HEK293 (cell line): ENCODE measurements around the gene ACTA1.
A peak's percentile ranks its signal among the peaks of the same experiment; 100 is the strongest.

ENCODE experiments used
- BCL11B ChIP-seq: fragments of 450-650 bp; formaldehyde crosslinking; IDR thresholded peaks from 2 replicates; pipeline ENCODE4 v1.5.1; 2016; ENCODE audit warnings: low read depth, missing biosample characterization, missing genetic modification characterization
- TCF7L2 ChIP-seq: IDR thresholded peaks from 2 replicates; pipeline ENCODE4 v1.6.1; 2011; ENCODE audit warnings: low read depth, mild to moderate bottlenecking, inconsistent platforms, low read length, moderate library complexity, borderline replicate concordance
- ZNF2 ChIP-seq: fragments of 450-650 bp; formaldehyde crosslinking; IDR thresholded peaks from 2 replicates; pipeline ENCODE4 v1.5.1; 2016; ENCODE audit warnings: missing biosample characterization, missing genetic modification characterization
- ZNF239 ChIP-seq: fragments of 450-650 bp; formaldehyde crosslinking; IDR thresholded peaks from 2 replicates; pipeline ENCODE4 v1.5.1; 2016; ENCODE audit warnings: missing biosample characterization, missing genetic modification characterization
- ZNF416 ChIP-seq: fragments of 450-650 bp; formaldehyde crosslinking; IDR thresholded peaks from 2 replicates; pipeline ENCODE4 v1.5.1; 2016; ENCODE audit warnings: missing biosample characterization, missing genetic modification characterization
- ZNF514 ChIP-seq: fragments of 450-650 bp; formaldehyde crosslinking; IDR thresholded peaks from 2 replicates; pipeline ENCODE4 v1.5.1; 2016; ENCODE audit warnings: missing biosample characterization, missing genetic modification characterization
- ZNF654 ChIP-seq: fragments of 450-650 bp; formaldehyde crosslinking; IDR thresholded peaks from 2 replicates; pipeline ENCODE4 v1.5.1; 2016; ENCODE audit warnings: low read depth, missing biosample characterization, missing genetic modification characterization
- ZNF843 ChIP-seq: fragments of 450-650 bp; formaldehyde crosslinking; IDR thresholded peaks from 2 replicates; pipeline ENCODE4 v1.5.1; 2016; ENCODE audit warnings: missing biosample characterization, missing genetic modification characterization
- TF ChIP-seq, protein P1 (sequence below): fragments of 450-650 bp; formaldehyde crosslinking; IDR thresholded peaks from 2 replicates; pipeline ENCODE4 v1.5.1; 2016; ENCODE audit warnings: missing biosample characterization, missing genetic modification characterization
- TF ChIP-seq, protein P2 (sequence below): fragments of 450-650 bp; formaldehyde crosslinking; IDR thresholded peaks from 2 replicates; pipeline ENCODE4 v1.5.1; 2016; ENCODE audit warnings: missing biosample characterization, missing genetic modification characterization

DNA sequence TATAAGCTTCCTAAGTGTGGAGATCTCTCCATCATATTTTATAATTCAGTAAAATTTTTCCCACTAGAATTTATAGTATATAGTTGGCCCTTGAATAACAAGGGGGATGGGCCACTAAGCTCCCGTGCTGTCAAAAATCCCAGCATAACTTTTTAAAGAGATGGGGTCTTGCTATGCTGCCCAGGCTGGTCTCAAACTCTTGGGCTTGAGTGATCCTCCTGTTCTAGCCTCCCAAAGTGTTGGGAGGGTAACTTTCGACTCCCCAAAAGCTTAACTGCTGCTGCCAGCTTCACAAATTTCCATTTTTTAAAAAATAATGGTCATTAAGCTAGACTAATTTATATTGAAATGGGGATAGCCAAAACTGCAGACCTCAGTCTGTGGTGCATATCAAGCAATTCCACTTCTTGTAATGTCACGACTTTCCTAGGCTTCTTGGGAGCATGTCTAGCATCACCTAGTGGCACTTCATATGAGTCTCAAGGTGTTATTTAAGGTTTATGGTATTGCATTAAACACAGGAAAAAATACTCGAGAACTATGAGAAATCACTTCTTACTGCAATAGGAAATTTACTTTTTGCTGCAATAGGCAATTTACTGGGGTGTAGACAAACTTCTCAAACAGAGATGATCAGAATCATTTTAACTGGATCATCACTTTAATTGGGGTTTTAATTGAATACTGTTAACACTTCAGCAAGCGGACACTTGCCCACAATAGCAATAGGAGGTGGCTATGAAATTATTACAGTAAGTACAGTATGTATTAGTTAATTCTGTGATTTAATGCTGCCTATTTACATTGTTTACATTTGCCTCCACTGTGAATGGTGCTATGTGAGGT lies 19.3 kb upstream of the ACTA1 start:
- TF ChIP-seq BCL11B (tag by site-specific recombination) (no peak), ZNF514 (tag by site-specific recombination) (no peak), ZNF2 (tag by site-specific recombination) (no peak), TCF7L2 (no peak), ZNF843 (tag by site-specific recombination) (no peak), ZNF416 (tag by site-specific recombination) (no peak), ZNF654 (tag by site-specific recombination) (no peak), ZNF239 (tag by site-specific recombination) (no peak)
- TF ChIP-seq, protein P1, sequence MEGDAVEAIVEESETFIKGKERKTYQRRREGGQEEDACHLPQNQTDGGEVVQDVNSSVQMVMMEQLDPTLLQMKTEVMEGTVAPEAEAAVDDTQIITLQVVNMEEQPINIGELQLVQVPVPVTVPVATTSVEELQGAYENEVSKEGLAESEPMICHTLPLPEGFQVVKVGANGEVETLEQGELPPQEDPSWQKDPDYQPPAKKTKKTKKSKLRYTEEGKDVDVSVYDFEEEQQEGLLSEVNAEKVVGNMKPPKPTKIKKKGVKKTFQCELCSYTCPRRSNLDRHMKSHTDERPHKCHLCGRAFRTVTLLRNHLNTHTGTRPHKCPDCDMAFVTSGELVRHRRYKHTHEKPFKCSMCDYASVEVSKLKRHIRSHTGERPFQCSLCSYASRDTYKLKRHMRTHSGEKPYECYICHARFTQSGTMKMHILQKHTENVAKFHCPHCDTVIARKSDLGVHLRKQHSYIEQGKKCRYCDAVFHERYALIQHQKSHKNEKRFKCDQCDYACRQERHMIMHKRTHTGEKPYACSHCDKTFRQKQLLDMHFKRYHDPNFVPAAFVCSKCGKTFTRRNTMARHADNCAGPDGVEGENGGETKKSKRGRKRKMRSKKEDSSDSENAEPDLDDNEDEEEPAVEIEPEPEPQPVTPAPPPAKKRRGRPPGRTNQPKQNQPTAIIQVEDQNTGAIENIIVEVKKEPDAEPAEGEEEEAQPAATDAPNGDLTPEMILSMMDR (tag by site-specific recombination): peak; percentile 75
- TF ChIP-seq, protein P2, sequence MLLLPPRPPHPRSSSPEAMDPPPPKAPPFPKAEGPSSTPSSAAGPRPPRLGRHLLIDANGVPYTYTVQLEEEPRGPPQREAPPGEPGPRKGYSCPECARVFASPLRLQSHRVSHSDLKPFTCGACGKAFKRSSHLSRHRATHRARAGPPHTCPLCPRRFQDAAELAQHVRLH: no peak
